GM12801 (cell line): Measurements from ENCODE around the gene COL18A1.

ENCODE experiments used
- TF ChIP-seq, protein P1 (sequence below): IDR thresholded peaks from one replicate; pipeline ENCODE4 v1.5.1; 2011; ENCODE audit warnings: control low read depth; ENCODE audit not compliant: insufficient read length; ENCODE audit errors: extremely low read depth

COL18A1 gene

DNA sequence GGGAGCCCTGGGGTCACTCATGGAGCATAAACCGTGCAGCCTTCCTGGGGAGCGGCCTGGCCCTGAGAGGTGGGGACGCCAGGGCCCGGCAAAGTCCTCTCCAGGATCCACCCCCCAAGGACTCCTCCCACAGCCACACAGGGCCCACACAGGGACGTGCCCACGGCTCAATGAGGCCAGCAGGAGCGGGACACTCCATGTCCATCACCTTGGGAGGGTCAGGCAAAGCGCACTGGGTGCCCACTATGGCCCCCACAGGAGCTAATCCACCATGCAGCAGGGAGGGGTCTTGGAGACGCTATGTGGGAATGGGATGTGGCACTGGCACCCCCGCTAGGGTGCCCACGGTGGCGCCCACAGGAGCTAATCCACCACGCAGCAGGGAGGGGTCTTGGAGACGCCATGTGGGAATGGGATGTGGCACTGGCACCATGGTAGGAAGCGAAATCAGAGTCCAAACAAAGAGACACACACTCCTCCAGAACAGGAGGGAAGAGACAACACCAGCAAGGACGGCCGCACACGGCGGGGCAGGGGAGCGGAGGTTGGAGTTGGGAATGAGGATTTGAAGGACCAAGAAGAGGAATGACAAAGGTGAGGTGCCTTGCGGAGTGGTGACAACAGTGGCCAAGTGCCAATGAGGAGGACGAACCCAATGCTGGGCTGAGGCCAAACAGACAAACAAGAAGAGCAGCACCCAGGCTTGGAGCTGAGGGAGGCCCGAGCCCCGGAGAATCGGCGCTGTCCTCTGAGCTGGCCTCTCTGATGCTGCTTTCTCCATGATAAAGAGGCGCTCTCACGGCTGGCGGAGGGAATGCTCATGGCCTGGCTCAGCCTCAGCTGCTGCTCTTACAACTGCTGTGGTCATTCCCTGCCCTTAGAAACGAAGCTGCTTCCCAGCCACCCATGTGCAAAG lies 155.4 kb downstream of the COL18A1 start:
- TF ChIP-seq, protein P1, sequence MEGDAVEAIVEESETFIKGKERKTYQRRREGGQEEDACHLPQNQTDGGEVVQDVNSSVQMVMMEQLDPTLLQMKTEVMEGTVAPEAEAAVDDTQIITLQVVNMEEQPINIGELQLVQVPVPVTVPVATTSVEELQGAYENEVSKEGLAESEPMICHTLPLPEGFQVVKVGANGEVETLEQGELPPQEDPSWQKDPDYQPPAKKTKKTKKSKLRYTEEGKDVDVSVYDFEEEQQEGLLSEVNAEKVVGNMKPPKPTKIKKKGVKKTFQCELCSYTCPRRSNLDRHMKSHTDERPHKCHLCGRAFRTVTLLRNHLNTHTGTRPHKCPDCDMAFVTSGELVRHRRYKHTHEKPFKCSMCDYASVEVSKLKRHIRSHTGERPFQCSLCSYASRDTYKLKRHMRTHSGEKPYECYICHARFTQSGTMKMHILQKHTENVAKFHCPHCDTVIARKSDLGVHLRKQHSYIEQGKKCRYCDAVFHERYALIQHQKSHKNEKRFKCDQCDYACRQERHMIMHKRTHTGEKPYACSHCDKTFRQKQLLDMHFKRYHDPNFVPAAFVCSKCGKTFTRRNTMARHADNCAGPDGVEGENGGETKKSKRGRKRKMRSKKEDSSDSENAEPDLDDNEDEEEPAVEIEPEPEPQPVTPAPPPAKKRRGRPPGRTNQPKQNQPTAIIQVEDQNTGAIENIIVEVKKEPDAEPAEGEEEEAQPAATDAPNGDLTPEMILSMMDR = no peak

DNA sequence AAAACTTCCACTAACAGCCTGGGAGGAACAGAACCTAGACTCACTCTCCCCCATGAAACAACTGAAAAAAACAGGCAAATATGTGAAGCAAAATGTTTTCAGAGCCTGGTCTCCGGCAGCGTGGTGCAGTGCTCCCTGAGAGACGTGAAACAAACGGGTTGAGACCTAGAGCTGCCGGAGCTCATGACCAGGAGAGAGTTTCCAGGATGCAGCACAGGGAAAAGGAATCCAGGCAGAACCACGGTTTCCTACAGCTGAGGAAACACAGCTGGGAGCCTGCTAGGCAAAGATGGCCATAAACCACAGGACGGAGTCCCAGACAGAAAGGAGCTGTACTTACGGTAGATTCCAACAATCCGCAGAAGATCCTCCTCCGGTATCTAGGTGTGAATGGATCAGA lies 157.4 kb downstream of the COL18A1 start:
- TF ChIP-seq, protein P1 = no peak

DNA sequence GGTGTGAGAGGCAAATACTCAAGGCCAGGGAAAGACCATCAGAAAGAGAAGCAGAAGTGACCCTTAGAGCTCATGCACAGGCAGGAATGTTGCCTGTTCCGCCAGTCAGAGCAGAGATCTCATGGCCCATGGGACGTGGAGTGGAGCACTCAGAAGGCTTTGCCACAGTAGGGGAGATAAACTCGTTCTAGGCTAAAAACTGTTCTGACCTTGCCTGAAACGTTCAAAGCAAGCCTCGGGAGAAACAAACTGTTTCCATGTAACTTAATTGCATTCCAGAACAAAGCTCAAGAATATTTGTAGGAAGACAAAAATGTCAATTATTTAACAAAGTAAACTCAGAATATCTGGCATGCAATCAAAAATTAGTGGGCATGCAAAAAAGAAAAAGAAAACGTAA lies 158.0 kb downstream of the COL18A1 start:
- TF ChIP-seq, protein P1 = no peak
